ENCODE results near the gene CADPS2. TPM values are rescaled to one million over a fixed set of nuclear protein-coding genes. Genes with fewer than 3 reads are reported as not detected.

CADPS2 gene
- total and polyA plus RNA-seq, 2 of the 8 experiments (the other 6 are each of a cell fraction or from before 2014, with no cell fraction given), result 8.9 to 22.3 TPM

GRCh38 chr7:122748195-122748594 lies 138.1 kb downstream of the CADPS2 start:
- Histone ChIP-seq H3K79me2 (ENCODE audit: control insufficient read depth in 1 of 2, insufficient read depth in 2 of 2, low read length in 2 of 2) (no peaks in the 10 kb centered on the region), H2BK5ac (ENCODE audit: low read depth, low read length) (no peak overlapping the region), H4K91ac (replicated peaks; ENCODE audit: insufficient read length, low read length) (no peak overlapping the region), H3K23me2 (ENCODE audit: low read depth, low read length) (no peaks in the 10 kb centered on the region), H4K8ac (ENCODE audit: extremely low read depth, insufficient read depth, low read length) (no peak overlapping the region), H3K9me3 (ENCODE audit: insufficient read depth in 2 of 2, low read depth in 1 of 2, low read length in 1 of 2) (no peaks in the 10 kb centered on the region), H3K27ac (ENCODE audit: low read depth, low read length) (no peak overlapping the region), H2BK15ac (ENCODE audit: low read length) (no peak overlapping the region), H3K9ac (replicated peaks in 1 of 4; ENCODE audit: extremely low read depth in 1 of 4, low read depth in 3 of 4, low read length in 3 of 4) (no peak overlapping the region), H4K5ac (ENCODE audit: insufficient read length, low read depth, low read length) (no peak overlapping the region), H2BK20ac (ENCODE audit: low read length) (no peak overlapping the region), H2BK120ac (replicated peaks; ENCODE audit: low read depth, low read length) (no peak overlapping the region), H3K23ac (ENCODE audit: insufficient read length) (no peak overlapping the region), H3K4me1 (replicated peaks in 1 of 4; ENCODE audit: control insufficient read depth in 3 of 4, insufficient read depth in 4 of 4, low read length in 3 of 4) (peaks cover 2 to 19% (median 11%) of the 10 kb centered on the region in 4 experiments; a peak in 5 of 7 replicates), H2BK12ac (ENCODE audit: low read depth, low read length) (no peak overlapping the region), H3K79me1 (ENCODE audit: low read depth, low read length) (no peaks in the 10 kb centered on the region; the same call in 1 of the 2 replicates), H3K14ac (ENCODE audit: insufficient read length) (no peak overlapping the region), H3K4ac (replicated peaks; ENCODE audit: insufficient read length, low read depth, low read length) (no peak overlapping the region), H2AFZ (ENCODE audit: low read length) (no peak overlapping the region), H3K4me3 (ENCODE audit: extremely low read depth in 1 of 4, insufficient read depth in 2 of 4, low read depth in 3 of 4, low read length in 4 of 4) (no peak overlapping the region), H3K36me3 (ENCODE audit: control insufficient read depth in 2 of 4, insufficient read depth in 4 of 4, low read length in 3 of 4) (no peaks in the 10 kb centered on the region), H3K18ac (ENCODE audit: extremely low read depth, low read length) (no peak overlapping the region), H3K56ac (replicated peaks; ENCODE audit: insufficient read length, low read depth, low read length) (no peak overlapping the region), H3K4me2 (ENCODE audit: insufficient read depth in 1 of 2, low read depth in 2 of 2, low read length in 2 of 2) (no peak overlapping the region), H2AK5ac (ENCODE audit: low read depth, low read length) (no peak overlapping the region), H3K27me3 (replicated peaks in 1 of 4; ENCODE audit: control insufficient read depth in 3 of 4, extremely low read depth in 1 of 4, insufficient read depth in 3 of 4, low read length in 3 of 4) (no peaks in the 10 kb centered on the region), H4K20me1 (replicated peaks in 1 of 2; ENCODE audit: control insufficient read depth in 1 of 2, insufficient read depth in 2 of 2, low read length in 2 of 2) (no peaks in the 10 kb centered on the region)
- 90% methylated on average over 2 of the region's 2 CpGs; no CpG with 5 or more reads in 1 of the 2 experiments for WGBS, 2 experiments (ENCODE audit: extremely low coverage in 1 of 2, insufficient coverage in 1 of 2, insufficient read length in 1 of 2, insufficient replicate concordance in 2 of 2, low coverage in 1 of 2, low lambda C conversion rate in 2 of 2, missing lambda C conversion rate in 1 of 2)
- FAIRE-seq (no peak), DNase-seq (ENCODE audit: low read depth in 1 of 2, low spot score in 2 of 2) (no peak)
- CTCF ChIA-PET (ENCODE audit: partially characterized antibody), result interaction anchor here (0.9 to 2.0 kb wide), 3 partner anchors 9 to 407 kb away, joined by 3 to 6 read pairs (median 4); no protein-coding TSS in a partner anchor
- POLR2A ChIA-PET (ENCODE audit: partially characterized antibody), result interaction anchor here (1.5 kb wide), 1 partner anchor 16 kb away, joined by 5 read pairs; no protein-coding TSS in a partner anchor
- TF ChIP-seq POU5F1 (IDR thresholded peaks at IDR 0.05; ENCODE audit: low read depth, low read length) (no peak), EZH2 (IDR thresholded peaks at IDR 0.05; ENCODE audit: low read depth, low read length, severe bottlenecking) (no peak), KDM1A (IDR thresholded peaks at IDR 0.05; ENCODE audit: borderline replicate concordance, low read length) (no peak), CHD2 (IDR thresholded peaks at IDR 0.05; ENCODE audit: low read length) (no peak), HDAC6 (IDR thresholded peaks at IDR 0.05; ENCODE audit: low read depth, low read length) (no peak), YY1 (IDR thresholded peaks at IDR 0.05; ENCODE audit: low read depth, low read length) (no peak), SAP30 (IDR thresholded peaks at IDR 0.05; ENCODE audit: insufficient read depth, insufficient replicate concordance, low read length) (no peak), JUN (IDR thresholded peaks at IDR 0.05; ENCODE audit: low read depth, low read length) (no peak), CBX8 (IDR thresholded peaks at IDR 0.05; ENCODE audit: borderline replicate concordance, low read depth, low read length) (no peak), ASH2L (IDR thresholded peaks at IDR 0.05; ENCODE audit: low read length) (no peak)

All from H1 (cell line).